DND-41 (cell line): ENCODE results near the gene IL1RAPL2.

ENCODE experiments used
- ATAC-seq: fragments of 200-7000 bp; cut with Tn5 transposase; 3 replicates; pipeline ENCODE4 v1.9.1; 2021; ENCODE audit warnings: low read depth; ENCODE audit not compliant: insufficient read depth
- DNase-seq: peaks from one replicate; pipeline ENCODE4 v3.0.0-alpha.2; 2020
- H2AFZ ChIP-seq: 2 replicates; pipeline ENCODE4 v1.6.0; 2012; ENCODE audit warnings: low read depth, low read length
- H3K27ac ChIP-seq: 2 replicates; pipeline ENCODE4 v1.5.1; 2012; ENCODE audit warnings: low read length, inconsistent platforms
- H3K27me3 ChIP-seq: fragments of 200-600 bp; sonication (generic); 2 replicates; pipeline ENCODE4 v1.6.0; 2012; ENCODE audit warnings: low read length, mild to moderate bottlenecking, inconsistent platforms; ENCODE audit not compliant: insufficient read depth, poor library complexity
- H3K36me3 ChIP-seq: 2 replicates; pipeline ENCODE4 v1.5.1; 2012; ENCODE audit warnings: low read length, inconsistent platforms; ENCODE audit not compliant: insufficient read depth
- H3K4me1 ChIP-seq: 2 replicates; pipeline ENCODE4 v1.5.1; 2012; ENCODE audit warnings: mild to moderate bottlenecking, low read length; ENCODE audit not compliant: insufficient read depth
- H3K4me2 ChIP-seq: 2 replicates; pipeline ENCODE4 v1.6.0; 2012; ENCODE audit warnings: mild to moderate bottlenecking, moderate library complexity, low read length, inconsistent platforms; ENCODE audit not compliant: insufficient read depth
- H3K4me3 ChIP-seq, 2 experiments: fragments of 200-600 bp in 1 of 2; shearing (Covaris generic) in 1 of 2; 2 replicates each; pipeline ENCODE4 v1.5.1; 2012 to 2016; ENCODE audit warnings: inconsistent platforms in 2 of 2, low read length in 2 of 2, mild to moderate bottlenecking in 2 of 2, low read depth in 1 of 2, moderate library complexity in 1 of 2
- H3K79me2 ChIP-seq: 2 replicates; pipeline ENCODE4 v1.6.0; 2012; ENCODE audit warnings: low read length, inconsistent platforms; ENCODE audit not compliant: insufficient read depth
- H3K9ac ChIP-seq: 2 replicates; pipeline ENCODE4 v1.6.0; 2012; ENCODE audit warnings: low read depth, mild to moderate bottlenecking, inconsistent platforms, low read length, moderate library complexity
- H3K9me3 ChIP-seq: 2 replicates; pipeline ENCODE4 v1.5.1; 2012; ENCODE audit warnings: low read length, moderate library complexity, mild to moderate bottlenecking, inconsistent platforms; ENCODE audit not compliant: insufficient read depth, severe bottlenecking
- H4K20me1 ChIP-seq: 2 replicates; pipeline ENCODE4 v1.6.0; 2012; ENCODE audit warnings: low read length; ENCODE audit not compliant: insufficient read depth
- EZH2 ChIP-seq: IDR thresholded peaks from 3 replicates; pipeline ENCODE4 v1.6.1; 2012; ENCODE audit warnings: borderline replicate concordance, low read depth, mild to moderate bottlenecking, moderate library complexity, low read length, inconsistent platforms; ENCODE audit not compliant: severe bottlenecking
- TF ChIP-seq, protein P1 (sequence below): IDR thresholded peaks from 2 replicates; pipeline ENCODE4 v1.5.1; 2012; ENCODE audit warnings: borderline replicate concordance, low read length, moderate library complexity, mild to moderate bottlenecking; ENCODE audit not compliant: poor library complexity, severe bottlenecking; ENCODE audit errors: extremely low read depth

Gene IL1RAPL2

DNA sequence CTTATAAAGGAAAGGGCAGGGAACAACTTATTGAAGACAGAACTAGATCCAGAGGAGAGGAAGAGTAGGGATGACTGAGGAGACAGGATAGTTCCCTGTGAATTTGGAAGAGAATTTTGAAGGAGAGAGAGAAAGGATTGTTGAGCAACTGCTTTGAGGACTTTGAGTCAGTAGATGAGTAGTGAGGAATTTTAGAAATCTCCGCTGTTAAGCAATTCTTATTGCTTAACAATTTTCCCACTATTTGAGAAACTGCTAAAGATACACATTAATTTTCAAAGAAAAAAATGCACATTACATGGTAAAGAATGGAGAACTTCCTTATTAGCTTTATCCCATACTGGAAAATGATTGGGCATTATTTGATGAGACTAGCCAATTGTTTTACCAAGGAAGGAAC, 1140.0 kb downstream of the IL1RAPL2 start:
- DNase-seq (no peak), ATAC-seq (no peak)
- Histone ChIP-seq H3K79me2 (no peaks in the 10 kb centered on the region), H4K20me1 (no peaks in the 10 kb centered on the region), H2AFZ (no peak overlapping the region), H3K9me3 (no peaks in the 10 kb centered on the region), H3K4me2 (no peak overlapping the region), H3K27ac (no peak overlapping the region), H3K36me3 (no peaks in the 10 kb centered on the region), H3K4me3 (no peak overlapping the region), H3K9ac (no peak overlapping the region), H3K4me1 (no peaks in the 10 kb centered on the region), H3K27me3 (no peaks in the 10 kb centered on the region)
- TF ChIP-seq EZH2: no peak
- TF ChIP-seq, protein P1, sequence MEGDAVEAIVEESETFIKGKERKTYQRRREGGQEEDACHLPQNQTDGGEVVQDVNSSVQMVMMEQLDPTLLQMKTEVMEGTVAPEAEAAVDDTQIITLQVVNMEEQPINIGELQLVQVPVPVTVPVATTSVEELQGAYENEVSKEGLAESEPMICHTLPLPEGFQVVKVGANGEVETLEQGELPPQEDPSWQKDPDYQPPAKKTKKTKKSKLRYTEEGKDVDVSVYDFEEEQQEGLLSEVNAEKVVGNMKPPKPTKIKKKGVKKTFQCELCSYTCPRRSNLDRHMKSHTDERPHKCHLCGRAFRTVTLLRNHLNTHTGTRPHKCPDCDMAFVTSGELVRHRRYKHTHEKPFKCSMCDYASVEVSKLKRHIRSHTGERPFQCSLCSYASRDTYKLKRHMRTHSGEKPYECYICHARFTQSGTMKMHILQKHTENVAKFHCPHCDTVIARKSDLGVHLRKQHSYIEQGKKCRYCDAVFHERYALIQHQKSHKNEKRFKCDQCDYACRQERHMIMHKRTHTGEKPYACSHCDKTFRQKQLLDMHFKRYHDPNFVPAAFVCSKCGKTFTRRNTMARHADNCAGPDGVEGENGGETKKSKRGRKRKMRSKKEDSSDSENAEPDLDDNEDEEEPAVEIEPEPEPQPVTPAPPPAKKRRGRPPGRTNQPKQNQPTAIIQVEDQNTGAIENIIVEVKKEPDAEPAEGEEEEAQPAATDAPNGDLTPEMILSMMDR: no peak

DNA sequence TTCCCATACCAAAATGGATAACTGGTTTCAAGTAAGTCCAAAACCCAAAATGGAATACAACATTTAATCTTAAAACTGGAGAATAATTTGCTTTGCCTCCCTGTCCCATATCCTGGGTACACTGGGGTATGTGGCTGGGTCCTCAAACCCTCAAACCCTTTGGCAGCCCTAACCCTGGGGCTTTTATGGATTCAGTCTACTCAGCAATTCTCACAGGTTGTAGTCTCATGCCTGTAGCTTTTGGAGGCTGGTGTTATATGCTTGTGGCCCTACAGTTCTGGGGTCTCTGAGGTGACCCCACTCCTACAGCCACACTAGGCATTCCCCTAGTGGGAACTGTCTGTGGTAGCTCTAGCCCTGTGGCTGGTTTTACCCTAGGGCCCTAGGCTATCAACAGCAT, 1145.8 kb downstream of the IL1RAPL2 start:
- H3K9me3 ChIP-seq: no peaks in the 10 kb centered on the region
- H3K9ac ChIP-seq: no peak overlapping the region
- no peak overlapping the region for H3K4me2 ChIP-seq
- no peaks in the 10 kb centered on the region for H4K20me1 ChIP-seq
- no peak overlapping the region for H3K4me3 ChIP-seq
- no peak for TF ChIP-seq EZH2
- TF ChIP-seq, protein P1: no peak
- DNase-seq (no peak), ATAC-seq (no peak)
- H3K4me1 ChIP-seq: no peaks in the 10 kb centered on the region
- H3K27me3 ChIP-seq: no peaks in the 10 kb centered on the region
- H3K79me2 ChIP-seq: no peaks in the 10 kb centered on the region
- H3K36me3 ChIP-seq: no peaks in the 10 kb centered on the region
- no peak overlapping the region for H3K27ac ChIP-seq
- H2AFZ ChIP-seq: no peak overlapping the region

DNA sequence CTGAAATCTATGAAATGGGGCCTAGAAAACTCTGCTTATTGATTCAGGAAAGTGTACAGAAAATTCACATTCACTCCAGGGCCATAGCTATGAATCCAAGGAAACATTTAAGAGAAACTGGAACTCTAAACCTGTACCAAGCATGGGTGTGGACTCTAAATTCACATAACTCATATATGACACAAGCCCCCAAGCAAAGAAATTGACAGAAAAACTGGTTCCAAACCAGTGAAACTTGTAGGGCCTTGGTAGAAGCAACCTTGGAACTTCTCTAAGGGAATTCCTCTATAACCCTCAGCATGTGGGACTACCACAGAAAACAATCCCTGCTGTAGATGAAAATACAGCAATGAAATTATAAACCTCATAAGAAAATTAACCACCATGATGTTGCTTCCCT, 1149.7 kb downstream of the IL1RAPL2 start:
- no peaks in the 10 kb centered on the region for H3K4me1 ChIP-seq
- H3K79me2 ChIP-seq: no peaks in the 10 kb centered on the region
- H3K4me2 ChIP-seq: no peak overlapping the region
- no peaks in the 10 kb centered on the region for H3K27me3 ChIP-seq
- no peak overlapping the region for H2AFZ ChIP-seq
- H3K27ac ChIP-seq: no peak overlapping the region
- DNase-seq (no peak), ATAC-seq (no peak)
- no peak overlapping the region for H3K9ac ChIP-seq
- no peaks in the 10 kb centered on the region for H3K36me3 ChIP-seq
- H3K9me3 ChIP-seq: no peaks in the 10 kb centered on the region
- H4K20me1 ChIP-seq: no peaks in the 10 kb centered on the region
- TF ChIP-seq, protein P1: no peak
- no peak for TF ChIP-seq EZH2
- no peak overlapping the region for H3K4me3 ChIP-seq
